ENCODE results near the gene TWF2. TPM values are rescaled to one million over a fixed set of nuclear protein-coding genes. Genes with fewer than 3 reads are reported as not detected.
A peak's percentile ranks its signal among the peaks of the same experiment; 100 is the strongest.

TWF2 gene
- total and polyA plus RNA-seq, 2 of the 13 experiments (the other 11 are each of a cell fraction or from before 2014, with no cell fraction given): 45.5 to 108 TPM

GRCh38 chr3:52237657-52238172 is 1.2 kb downstream of the TWF2 start (continued):
- no peak for TF ChIP-seq CEBPZ (IDR thresholded peaks at IDR 0.05; ENCODE audit: low read length)
- no peak for TF ChIP-seq MTF2 (CRISPR knock-in tag; IDR thresholded peaks at IDR 0.05; ENCODE audit: borderline replicate concordance)
- no peak for TF ChIP-seq ZNF788 (CRISPR knock-in tag; IDR thresholded peaks at IDR 0.05; ENCODE audit: borderline replicate concordance)
- TF ChIP-seq PREB (CRISPR knock-in tag; IDR thresholded peaks at IDR 0.05): no peak
- no peak for TF ChIP-seq ZNF704 (CRISPR knock-in tag; IDR thresholded peaks at IDR 0.05; ENCODE audit: borderline replicate concordance)
- TF ChIP-seq HNRNPL (IDR thresholded peaks at IDR 0.05; ENCODE audit: low read depth, low read length): 0 out of 2 replicates have a peak, but pooled peaks have one; percentile 41
- TF ChIP-seq RBAK (CRISPR knock-in tag; IDR thresholded peaks at IDR 0.05): no peak
- peak; percentile 27 for TF ChIP-seq RBM39 (IDR thresholded peaks at IDR 0.05; ENCODE audit: low read depth, low read length, poor library complexity, severe bottlenecking)
- TF ChIP-seq MXD1 (CRISPR knock-in tag; IDR thresholded peaks at IDR 0.05): no peak
- no peak for TF ChIP-seq ZEB1 (IDR thresholded peaks at IDR 0.05; ENCODE audit: insufficient replicate concordance, low read depth)
- TF ChIP-seq HNRNPH1 (optimal IDR thresholded peaks at IDR 0.05; ENCODE audit: low read depth, low read length): no peak
- no peak for TF ChIP-seq RAD51 (IDR thresholded peaks at IDR 0.05; ENCODE audit: borderline replicate concordance)
- no peak for TF ChIP-seq ZNF616 (CRISPR knock-in tag; IDR thresholded peaks at IDR 0.05; ENCODE audit: low read depth)
- no peak for TF ChIP-seq ZNF850 (CRISPR knock-in tag; conservative IDR thresholded peaks at IDR 0.05)
- peak; percentile 81 for TF ChIP-seq ZNF687 (CRISPR knock-in tag; IDR thresholded peaks at IDR 0.05)
- no peak for TF ChIP-seq PTBP1 (IDR thresholded peaks at IDR 0.05; ENCODE audit: low read depth, low read length, poor library complexity, severe bottlenecking)
